NB4 (cell line): ENCODE data around the gene CAMTA1.

ENCODE experiments used
- DNase-seq: peaks from one replicate; pipeline ENCODE4 v3.0.0; 2010; ENCODE audit warnings: low read depth
- H3K4me3 ChIP-seq: one replicate; pipeline ENCODE4 v1.5.1; 2011; ENCODE audit warnings: mild to moderate bottlenecking, low read depth, low read length, moderate library complexity
- CTCF ChIP-seq: IDR thresholded peaks from one replicate; pipeline ENCODE4 v1.5.1; 2012; ENCODE audit warnings: low read depth, low read length
- MAX ChIP-seq: IDR thresholded peaks from 2 replicates; pipeline ENCODE4 v1.6.1; 2011; ENCODE audit warnings: low read depth, low read length
- MYC ChIP-seq: IDR thresholded peaks from 2 replicates; pipeline ENCODE4 v1.6.1; 2011; ENCODE audit warnings: low read depth, low read length
- POLR2A ChIP-seq: IDR thresholded peaks from 2 replicates; pipeline ENCODE4 v1.6.1; 2011; ENCODE audit warnings: mild to moderate bottlenecking; ENCODE audit not compliant: insufficient read length; ENCODE audit errors: extremely low read depth

The CAMTA1 gene

DNA sequence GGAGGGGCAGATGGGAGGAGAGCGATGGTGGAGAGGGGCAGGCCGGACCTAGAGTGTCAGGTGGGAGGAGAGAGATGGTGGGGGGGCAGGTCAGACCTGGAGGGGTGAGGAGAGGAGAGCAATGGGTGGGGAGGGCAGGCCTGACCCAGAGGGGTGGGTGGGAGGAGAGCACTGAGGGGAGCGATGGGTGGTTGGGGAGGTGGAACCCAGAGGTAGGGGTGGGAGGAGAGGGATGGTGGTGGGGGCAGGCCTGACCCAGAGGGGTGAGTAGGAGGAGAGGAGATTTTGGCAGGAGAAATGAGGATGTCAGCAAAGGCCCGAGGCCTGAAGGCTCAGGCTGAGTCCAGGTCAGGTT, 828.6 kb downstream of the CAMTA1 start:
- no peak overlapping the region for H3K4me3 ChIP-seq
- no peak for TF ChIP-seq CTCF
- TF ChIP-seq MAX: no peak
- TF ChIP-seq POLR2A: no peak
- no peak for TF ChIP-seq MYC
- DNase-seq: no peak

- DNase-seq: no peak
- H3K4me3 ChIP-seq: no peak overlapping the region
- no peak for TF ChIP-seq MYC
- TF ChIP-seq CTCF: no peak
These were observed 829.4 kb downstream of the CAMTA1 start for GRCh38 chr1:7614576-7615074.

- TF ChIP-seq MAX: no peak
These were observed 829.9 kb downstream of the CAMTA1 start for GRCh38 chr1:7615138-7615537.

DNA sequence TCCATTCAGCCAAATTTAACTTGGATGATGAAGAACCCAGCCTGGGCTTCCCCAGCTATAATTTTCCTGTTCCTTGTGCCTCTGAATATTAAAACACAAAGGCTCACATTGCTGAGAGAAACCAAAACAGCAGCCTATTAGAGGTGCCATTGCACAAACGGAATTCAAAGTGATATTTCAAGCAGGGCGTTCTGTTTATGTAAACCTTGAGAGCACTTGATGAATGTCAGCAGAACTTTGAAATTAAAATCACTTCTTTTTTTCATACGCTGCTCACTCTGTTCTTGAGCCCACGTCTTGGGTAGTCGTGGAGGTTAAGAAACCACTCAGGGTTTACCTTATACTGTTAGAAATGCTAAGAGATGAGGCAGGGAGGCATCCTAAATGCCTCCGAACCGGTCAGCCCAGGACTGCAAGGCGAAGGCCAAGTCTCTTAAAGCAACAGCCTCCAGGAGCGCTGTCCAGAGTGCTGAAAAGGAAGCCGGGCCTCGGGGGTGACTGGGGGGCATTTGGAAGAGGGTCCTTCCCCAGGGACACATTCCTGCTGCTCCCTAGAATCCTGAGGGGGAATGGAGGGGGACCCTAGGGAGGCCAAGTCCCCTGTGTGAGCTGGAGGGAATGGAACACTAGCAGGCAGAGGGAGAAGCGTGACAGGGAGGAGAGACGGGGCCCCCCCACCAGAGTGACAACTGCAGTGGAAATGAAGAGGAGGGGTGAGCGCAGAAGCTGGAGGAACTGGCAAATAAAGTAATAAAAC, 831.0 kb downstream of the CAMTA1 start:
- no peak overlapping the region for H3K4me3 ChIP-seq
- peak; percentile 40 for DNase-seq
- TF ChIP-seq MYC (no peak), MAX (no peak), CTCF (no peak), POLR2A (no peak)

More at GRCh38 chr1:7615138-7615537, 829.9 kb downstream of the CAMTA1 start:
- H3K4me3 ChIP-seq: no peak overlapping the region
- no peak for DNase-seq

DNA sequence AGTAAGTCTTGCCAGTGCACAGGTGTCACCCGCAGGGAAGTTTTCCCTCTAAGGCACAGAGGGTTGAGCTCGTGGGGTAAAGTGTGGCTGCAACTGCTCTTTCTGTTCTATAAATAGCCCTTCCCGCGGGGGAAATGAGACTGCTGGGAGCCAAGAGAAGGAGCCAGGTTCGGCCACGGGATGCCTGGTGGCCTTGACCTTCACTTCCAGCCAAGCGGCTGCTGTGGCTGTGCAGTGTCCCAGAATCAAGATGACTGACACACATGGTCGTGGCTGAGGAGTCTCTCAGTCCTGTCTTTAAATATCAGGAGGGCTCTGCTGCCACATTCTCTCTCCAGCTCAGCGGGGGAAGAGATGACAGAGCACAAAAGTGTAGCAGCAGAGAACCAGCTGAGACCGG, 831.7 kb downstream of the CAMTA1 start:
- H3K4me3 ChIP-seq: no peak overlapping the region
- no peak for TF ChIP-seq CTCF
- TF ChIP-seq MYC: no peak
- no peak for TF ChIP-seq MAX
- TF ChIP-seq POLR2A: no peak
- no peak for DNase-seq

DNA sequence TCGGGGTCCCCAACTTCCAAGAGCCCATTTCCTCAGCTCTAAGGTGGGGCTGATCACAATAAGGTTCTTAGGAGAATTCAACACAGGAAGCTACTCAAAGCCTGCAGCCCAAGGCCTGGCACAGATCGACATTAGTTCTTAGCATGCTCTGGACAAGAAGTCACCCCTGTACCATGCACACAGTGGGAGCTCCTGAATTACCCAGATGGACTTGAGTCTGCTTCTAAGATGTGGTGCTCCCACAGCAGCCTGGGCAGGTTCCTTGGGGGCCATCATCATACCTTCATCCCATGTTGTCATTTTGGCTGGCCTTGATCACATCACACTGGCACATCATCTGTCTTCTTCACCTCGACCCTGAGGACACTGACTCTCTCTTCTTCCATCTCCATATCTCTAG, 832.6 kb downstream of the CAMTA1 start:
- no peak overlapping the region for H3K4me3 ChIP-seq
- DNase-seq: no peak
- TF ChIP-seq MAX (no peak), POLR2A (no peak), CTCF (no peak), MYC (no peak)
